PC-3 (cell line): ENCODE results near the gene TGOLN2. TPM values are rescaled to one million over a fixed set of nuclear protein-coding genes. Genes with fewer than 3 reads are reported as not detected.
A peak's percentile ranks its signal among the peaks of the same experiment; 100 is the strongest.

Source experiments
- ATAC-seq: fragments of 200-7000 bp; cut with Tn5 transposase; 2 replicates; pipeline ENCODE4 v1.9.1; 2020; ENCODE audit warnings: mild to moderate bottlenecking, moderate library complexity
- BruUV-seq: library from RNA; stranded (reverse); fragments of 400-500 nt; replicated peaks from 2 replicates; lab custom pipeline; 2021; lab: Mats Ljungman, UMichigan
- CTCF ChIA-PET: fragments of 300-600 bp; sonication (Branson Sonifier 250); formaldehyde crosslinking; loops from one replicate; lab custom pipeline; 2022; ENCODE audit warnings: antibody characterized with exemption; lab: Charles Lee
- POLR2A ChIA-PET: fragments of 300-600 bp; sonication (Branson Sonifier 250); formaldehyde crosslinking; loops from one replicate; lab custom pipeline; 2022; ENCODE audit warnings: antibody characterized with exemption; ENCODE audit not compliant: unreplicated experiment; lab: Charles Lee
- DNase-seq: peaks from one replicate; pipeline ENCODE4 v3.0.0-alpha.2; 2015
- H2AFZ ChIP-seq: fragments of 300-600 bp; sonication (generic); 2 replicates; pipeline ENCODE4 v1.6.0; 2016; ENCODE audit warnings: antibody characterized with exemption, low read length
- H3F3A ChIP-seq: fragments of 300-600 bp; sonication (generic); one replicate; pipeline ENCODE4 v1.6.0; 2017; ENCODE audit warnings: antibody characterized with exemption, low read length, control low read depth, mild to moderate bottlenecking; ENCODE audit not compliant: unreplicated experiment
- H3K27ac ChIP-seq: fragments of 300-600 bp; sonication (generic); 2 replicates; pipeline ENCODE4 v1.5.1; 2016; ENCODE audit warnings: mild to moderate bottlenecking, low read length
- H3K27me3 ChIP-seq: fragments of 300-600 bp; sonication (generic); 2 replicates; pipeline ENCODE4 v1.6.1; 2016; ENCODE audit warnings: low read length, mixed read lengths
- H3K36me3 ChIP-seq: fragments of 300-600 bp; sonication (generic); 2 replicates; pipeline ENCODE4 v1.6.1; 2016; ENCODE audit warnings: low read depth, mixed run types, low read length, mixed read lengths
- H3K4me1 ChIP-seq: fragments of 300-600 bp; sonication (generic); 2 replicates; pipeline ENCODE4 v1.5.1; 2016; ENCODE audit warnings: low read length; ENCODE audit not compliant: insufficient read depth
- H3K4me2 ChIP-seq: fragments of 300-600 bp; sonication (generic); 2 replicates; pipeline ENCODE4 v1.6.0; 2016; ENCODE audit warnings: low read length
- H3K4me3 ChIP-seq: fragments of 300-600 bp; sonication (generic); 2 replicates; pipeline ENCODE4 v1.5.1; 2016; ENCODE audit warnings: mild to moderate bottlenecking, low read length, mixed read lengths
- H3K79me2 ChIP-seq: fragments of 300-600 bp; sonication (generic); 2 replicates; pipeline ENCODE4 v1.6.1; 2017; ENCODE audit warnings: low read length, mixed read lengths
- H3K9ac ChIP-seq: fragments of 300-600 bp; sonication (generic); 2 replicates; pipeline ENCODE4 v1.6.0; 2016; ENCODE audit warnings: mild to moderate bottlenecking, low read length
- H3K9me2 ChIP-seq: fragments of 300-600 bp; sonication (generic); replicated peaks from 2 replicates; pipeline ENCODE4 v1.6.1; 2016; ENCODE audit warnings: mixed run types, low read length, mixed read lengths
- H3K9me3 ChIP-seq: fragments of 300-600 bp; sonication (generic); 2 replicates; pipeline ENCODE4 v1.6.1; 2016; ENCODE audit warnings: low read length, mixed read lengths
- H4K20me1 ChIP-seq: fragments of 300-600 bp; sonication (generic); 2 replicates; pipeline ENCODE4 v1.6.1; 2016; ENCODE audit warnings: low read length, mixed read lengths
- EZH2 ChIP-seq: fragments of 300-600 bp; sonication (generic); IDR thresholded peaks from one replicate; pipeline ENCODE4 v1.6.1; 2017; ENCODE audit warnings: antibody characterized with exemption, mild to moderate bottlenecking, low read length; ENCODE audit not compliant: unreplicated experiment
- EZH2phosphoT487 ChIP-seq: fragments of 300-600 bp; sonication (generic); IDR thresholded peaks from 2 replicates; pipeline ENCODE4 v1.6.1; 2018; ENCODE audit warnings: mild to moderate bottlenecking, antibody characterized with exemption, low read length, borderline replicate concordance
- intact Hi-C: fragments of 100-400 bp; cut with micrococcal nuclease; formaldehyde crosslinking; loops from 2 replicates; pipeline ENCODE4 v1.9.0; 2023
- total RNA-seq: library from RNA; depleted of rRNA; stranded (reverse); fragments of >200 nt; gene quantifications from 2 replicates; pipeline ENCODE4 v1.2.3, GENCODE V29; 2014
- TF ChIP-seq, protein P1 (sequence below): fragments of 300-600 bp; sonication (generic); conservative IDR thresholded peaks from 2 replicates; pipeline ENCODE4 v1.5.1; 2017; ENCODE audit warnings: antibody characterized with exemption, low read depth, mild to moderate bottlenecking, low read length

TGOLN2 gene
- total RNA-seq, 1 experiment from 2014 or later: 48.9 TPM

DNA sequence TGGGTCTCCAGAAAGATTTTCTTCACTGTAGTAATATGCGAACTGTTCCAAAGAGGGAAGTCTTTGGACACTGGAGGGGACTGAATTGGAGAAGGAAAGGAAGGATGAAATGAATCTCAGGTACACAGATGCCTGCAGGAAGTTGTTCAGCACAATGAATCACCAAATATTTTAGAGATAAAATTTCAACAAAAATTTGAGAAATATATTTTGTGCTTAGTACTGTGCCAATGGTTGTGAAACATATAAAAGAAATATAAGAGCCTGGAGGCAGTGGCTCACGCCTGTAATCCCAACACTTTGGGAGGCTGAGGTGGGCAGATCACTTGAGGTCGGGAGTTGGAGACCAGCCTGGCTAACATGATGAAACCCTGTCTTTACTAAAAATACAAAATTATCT, 29.9 kb upstream of the TGOLN2 start:
- H3K36me3 ChIP-seq: peaks cover 7% of the 10 kb centered on the region
- no peaks in the 10 kb centered on the region for H3K27me3 ChIP-seq
- no peaks in the 10 kb centered on the region for H3K9me2 ChIP-seq
- ChIA-PET CTCF (no interaction called here), POLR2A (no interaction called here)
- peaks cover 30% of the 10 kb centered on the region for H3K4me1 ChIP-seq
- no TSS peak for BruUV-seq
- no peak overlapping the region for H3K27ac ChIP-seq
- H3K9me3 ChIP-seq: no peaks in the 10 kb centered on the region
- H2AFZ ChIP-seq: no peak overlapping the region
- H3K9ac ChIP-seq: no peak overlapping the region
- H4K20me1 ChIP-seq: peaks cover 9% of the 10 kb centered on the region; the same call in 1 of the 2 replicates
- peak overlapping the region; percentile 34; the same call in 1 of the 2 replicates for H3K4me3 ChIP-seq
- H3K79me2 ChIP-seq: peaks cover 37% of the 10 kb centered on the region
- peak; percentile 35 for DNase-seq
- peak overlapping the region; percentile 65 for H3K4me2 ChIP-seq
- no peak for ATAC-seq
- TF ChIP-seq EZH2phosphoT487 (no peak), EZH2 (no peak)
- TF ChIP-seq, protein P1, sequence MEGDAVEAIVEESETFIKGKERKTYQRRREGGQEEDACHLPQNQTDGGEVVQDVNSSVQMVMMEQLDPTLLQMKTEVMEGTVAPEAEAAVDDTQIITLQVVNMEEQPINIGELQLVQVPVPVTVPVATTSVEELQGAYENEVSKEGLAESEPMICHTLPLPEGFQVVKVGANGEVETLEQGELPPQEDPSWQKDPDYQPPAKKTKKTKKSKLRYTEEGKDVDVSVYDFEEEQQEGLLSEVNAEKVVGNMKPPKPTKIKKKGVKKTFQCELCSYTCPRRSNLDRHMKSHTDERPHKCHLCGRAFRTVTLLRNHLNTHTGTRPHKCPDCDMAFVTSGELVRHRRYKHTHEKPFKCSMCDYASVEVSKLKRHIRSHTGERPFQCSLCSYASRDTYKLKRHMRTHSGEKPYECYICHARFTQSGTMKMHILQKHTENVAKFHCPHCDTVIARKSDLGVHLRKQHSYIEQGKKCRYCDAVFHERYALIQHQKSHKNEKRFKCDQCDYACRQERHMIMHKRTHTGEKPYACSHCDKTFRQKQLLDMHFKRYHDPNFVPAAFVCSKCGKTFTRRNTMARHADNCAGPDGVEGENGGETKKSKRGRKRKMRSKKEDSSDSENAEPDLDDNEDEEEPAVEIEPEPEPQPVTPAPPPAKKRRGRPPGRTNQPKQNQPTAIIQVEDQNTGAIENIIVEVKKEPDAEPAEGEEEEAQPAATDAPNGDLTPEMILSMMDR: no peak
- intact Hi-C loops: no loop called here
- H3F3A ChIP-seq: no peaks in the 10 kb centered on the region

DNA sequence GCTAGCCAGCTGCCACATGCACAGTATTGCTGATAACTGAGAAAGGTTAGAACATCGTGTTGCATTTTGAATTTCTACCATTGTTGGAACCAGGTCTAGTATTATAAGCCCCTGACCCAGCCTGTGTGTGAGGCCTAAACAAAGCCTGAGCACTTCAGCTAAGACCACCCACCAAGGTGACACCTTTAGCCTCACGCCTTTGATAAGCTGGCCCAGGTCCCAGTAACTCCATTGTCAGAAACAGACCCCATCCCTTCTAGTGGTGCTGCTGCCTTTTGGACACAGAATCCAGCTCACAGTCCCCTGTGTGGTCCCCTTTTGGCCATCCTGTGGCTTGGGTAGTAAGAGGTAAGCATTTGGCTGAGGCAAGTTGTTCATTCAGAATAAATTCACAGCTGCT, 28.4 kb upstream of the TGOLN2 start:
- Histone ChIP-seq H3K27me3 (no peaks in the 10 kb centered on the region), H3K4me2 (no peak overlapping the region), H3K36me3 (peaks cover 7% of the 10 kb centered on the region), H3K4me1 (peaks cover 32% of the 10 kb centered on the region), H3K9me3 (no peaks in the 10 kb centered on the region), H3K9ac (no peak overlapping the region), H3K79me2 (peaks cover 49% of the 10 kb centered on the region), H3K27ac (no peak overlapping the region), H4K20me1 (peaks cover 12% of the 10 kb centered on the region; the same call in 1 of the 2 replicates), H3K4me3 (no peak overlapping the region), H3K9me2 (no peaks in the 10 kb centered on the region), H2AFZ (no peak overlapping the region), H3F3A (no peaks in the 10 kb centered on the region)
- TF ChIP-seq EZH2phosphoT487 (no peak), EZH2 (no peak)
- TF ChIP-seq, protein P1: no peak
- intact Hi-C loops: no loop called here
- BruUV-seq: no TSS peak
- ChIA-PET CTCF (no interaction called here), POLR2A (no interaction called here)
- no peak for ATAC-seq
- DNase-seq: no peak

DNA sequence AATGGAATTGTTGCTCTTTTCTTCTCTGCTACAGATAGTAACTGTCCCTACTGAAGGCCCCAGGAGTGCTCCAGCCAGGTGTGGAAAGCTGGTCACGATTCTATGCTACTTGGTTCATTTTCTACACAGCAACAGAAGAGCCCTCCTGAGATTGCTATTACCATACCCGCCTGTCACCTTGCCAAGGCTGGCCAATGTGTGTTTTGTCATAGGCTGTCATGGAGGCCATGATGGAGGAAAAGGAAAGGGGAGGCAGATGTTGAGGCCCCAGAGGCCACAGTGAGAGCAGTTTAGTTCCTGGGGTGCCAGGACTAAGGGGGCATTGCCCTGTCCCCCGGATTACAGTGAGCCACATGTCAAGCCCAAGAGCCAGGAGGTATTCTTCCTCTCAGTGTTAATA, 27.7 kb upstream of the TGOLN2 start:
- no peaks in the 10 kb centered on the region for H3K27me3 ChIP-seq
- peaks cover 13% of the 10 kb centered on the region for H3K36me3 ChIP-seq
- no TSS peak for BruUV-seq
- TF ChIP-seq EZH2 (no peak), EZH2phosphoT487 (no peak)
- TF ChIP-seq, protein P1: no peak
- H2AFZ ChIP-seq: peak overlapping the region; percentile 97
- H3K27ac ChIP-seq: no peak overlapping the region
- no peaks in the 10 kb centered on the region for H3K9me3 ChIP-seq
- H3K4me3 ChIP-seq: peak overlapping the region; percentile 84
- ChIA-PET POLR2A (no interaction called here), CTCF (no interaction called here)
- peak overlapping the region; percentile 89 for H3K9ac ChIP-seq
- intact Hi-C loops: no loop called here
- H3K4me2 ChIP-seq: peak overlapping the region; percentile 93
- H4K20me1 ChIP-seq: peaks cover 12% of the 10 kb centered on the region; the same call in 1 of the 2 replicates
- no peaks in the 10 kb centered on the region for H3F3A ChIP-seq
- DNase-seq (no peak), ATAC-seq (no peak)
- H3K9me2 ChIP-seq: no peaks in the 10 kb centered on the region
- peaks cover 32% of the 10 kb centered on the region for H3K4me1 ChIP-seq
- peaks cover 49% of the 10 kb centered on the region for H3K79me2 ChIP-seq
